ENCODE data around the gene CCDC117. TPM values are rescaled to one million over a fixed set of nuclear protein-coding genes. Genes with fewer than 3 reads are reported as not detected.
A peak's percentile ranks its signal among the peaks of the same experiment; 100 is the strongest.
"Not testable (repeated sequence)": the region's sequence is repeated elsewhere in the genome, so short reads cannot be mapped to it uniquely, and the experiment has no call there.

The CCDC117 gene
- total RNA-seq, 1 experiment from 2014 or later, result 42.2 TPM

- no peak for DNase-seq (ENCODE audit: low read depth, low spot score)
- in situ Hi-C loops (cut with HindIII; ENCODE audit: low pct_unique_long_range_greater_than_20kb, low sequenced_read_pairs), result no loop called here
These were observed 45.7 kb downstream of the CCDC117 start for GRCh38 chr22:28817919-28818859.

GRCh38 chr22:28819253-28820096, 47.0 kb downstream of the CCDC117 start:
- no peak for DNase-seq (ENCODE audit: low read depth, low spot score)
- in situ Hi-C loops (cut with HindIII; ENCODE audit: low pct_unique_long_range_greater_than_20kb, low sequenced_read_pairs), result no loop called here

GRCh38 chr22:28820885-28821284, 48.4 kb downstream of the CCDC117 start:
- in situ Hi-C loops (cut with HindIII; ENCODE audit: low pct_unique_long_range_greater_than_20kb, low sequenced_read_pairs), result no loop called here
- no peak for DNase-seq (ENCODE audit: low read depth, low spot score)

- in situ Hi-C loops (cut with HindIII; ENCODE audit: low pct_unique_long_range_greater_than_20kb, low sequenced_read_pairs), result no loop called here
- no peak for DNase-seq (ENCODE audit: low read depth, low spot score)
These were observed 49.0 kb downstream of the CCDC117 start for GRCh38 chr22:28821452-28821851.

- DNase-seq (ENCODE audit: low read depth, low spot score), result no peak
- in situ Hi-C loops (cut with HindIII; ENCODE audit: low pct_unique_long_range_greater_than_20kb, low sequenced_read_pairs), result no loop called here
These were observed 50.5 kb downstream of the CCDC117 start for GRCh38 chr22:28822930-28823551.

- in situ Hi-C loops (cut with HindIII; ENCODE audit: low pct_unique_long_range_greater_than_20kb, low sequenced_read_pairs); DNase-seq (ENCODE audit: low read depth, low spot score): not testable (repeated sequence)
These were observed 52.0 kb downstream of the CCDC117 start for GRCh38 chr22:28824455-28824854.

GRCh38 chr22:28826430-28826829, 53.9 kb downstream of the CCDC117 start:
- DNase-seq (ENCODE audit: low read depth, low spot score); in situ Hi-C loops (cut with HindIII; ENCODE audit: low pct_unique_long_range_greater_than_20kb, low sequenced_read_pairs): not testable (repeated sequence)

- DNase-seq (ENCODE audit: low read depth, low spot score), result no peak
These were observed 54.4 kb downstream of the CCDC117 start for GRCh38 chr22:28826921-28827320.

GRCh38 chr22:28829358-28830181, 57.1 kb downstream of the CCDC117 start:
- in situ Hi-C loops (cut with HindIII; ENCODE audit: low pct_unique_long_range_greater_than_20kb, low sequenced_read_pairs), result no loop called here
- peak; percentile 78 for DNase-seq (ENCODE audit: low read depth, low spot score)

More at GRCh38 chr22:28826921-28827320, 54.4 kb downstream of the CCDC117 start:
- in situ Hi-C loops (cut with HindIII; ENCODE audit: low pct_unique_long_range_greater_than_20kb, low sequenced_read_pairs), result no loop called here

GRCh38 chr22:28830441-28830840, 57.9 kb downstream of the CCDC117 start:
- no peak for DNase-seq (ENCODE audit: low read depth, low spot score)
- in situ Hi-C loops (cut with HindIII; ENCODE audit: low pct_unique_long_range_greater_than_20kb, low sequenced_read_pairs), result no loop called here

GRCh38 chr22:28831140-28832072, 58.9 kb downstream of the CCDC117 start:
- in situ Hi-C loops (cut with HindIII; ENCODE audit: low pct_unique_long_range_greater_than_20kb, low sequenced_read_pairs), result no loop called here
- no peak for DNase-seq (ENCODE audit: low read depth, low spot score)

- no peak for DNase-seq (ENCODE audit: low read depth, low spot score)
- in situ Hi-C loops (cut with HindIII; ENCODE audit: low pct_unique_long_range_greater_than_20kb, low sequenced_read_pairs), result no loop called here
These were observed 60.2 kb downstream of the CCDC117 start for GRCh38 chr22:28832731-28833130.

GRCh38 chr22:28833276-28833923, 60.9 kb downstream of the CCDC117 start:
- DNase-seq (ENCODE audit: low read depth, low spot score), result no peak
- in situ Hi-C loops (cut with HindIII; ENCODE audit: low pct_unique_long_range_greater_than_20kb, low sequenced_read_pairs), result no loop called here

GRCh38 chr22:28835630-28836189, 63.2 kb downstream of the CCDC117 start:
- DNase-seq (ENCODE audit: low read depth, low spot score), result no peak
- in situ Hi-C loops (cut with HindIII; ENCODE audit: low pct_unique_long_range_greater_than_20kb, low sequenced_read_pairs), result no loop called here

- in situ Hi-C loops (cut with HindIII; ENCODE audit: low pct_unique_long_range_greater_than_20kb, low sequenced_read_pairs), result no loop called here
- no peak for DNase-seq (ENCODE audit: low read depth, low spot score)
These were observed 65.1 kb downstream of the CCDC117 start for GRCh38 chr22:28837640-28838039.

Measured in SK-MEL-5 (cell line).